Measurements from ENCODE around the gene KAZN.

The KAZN gene

DNA sequence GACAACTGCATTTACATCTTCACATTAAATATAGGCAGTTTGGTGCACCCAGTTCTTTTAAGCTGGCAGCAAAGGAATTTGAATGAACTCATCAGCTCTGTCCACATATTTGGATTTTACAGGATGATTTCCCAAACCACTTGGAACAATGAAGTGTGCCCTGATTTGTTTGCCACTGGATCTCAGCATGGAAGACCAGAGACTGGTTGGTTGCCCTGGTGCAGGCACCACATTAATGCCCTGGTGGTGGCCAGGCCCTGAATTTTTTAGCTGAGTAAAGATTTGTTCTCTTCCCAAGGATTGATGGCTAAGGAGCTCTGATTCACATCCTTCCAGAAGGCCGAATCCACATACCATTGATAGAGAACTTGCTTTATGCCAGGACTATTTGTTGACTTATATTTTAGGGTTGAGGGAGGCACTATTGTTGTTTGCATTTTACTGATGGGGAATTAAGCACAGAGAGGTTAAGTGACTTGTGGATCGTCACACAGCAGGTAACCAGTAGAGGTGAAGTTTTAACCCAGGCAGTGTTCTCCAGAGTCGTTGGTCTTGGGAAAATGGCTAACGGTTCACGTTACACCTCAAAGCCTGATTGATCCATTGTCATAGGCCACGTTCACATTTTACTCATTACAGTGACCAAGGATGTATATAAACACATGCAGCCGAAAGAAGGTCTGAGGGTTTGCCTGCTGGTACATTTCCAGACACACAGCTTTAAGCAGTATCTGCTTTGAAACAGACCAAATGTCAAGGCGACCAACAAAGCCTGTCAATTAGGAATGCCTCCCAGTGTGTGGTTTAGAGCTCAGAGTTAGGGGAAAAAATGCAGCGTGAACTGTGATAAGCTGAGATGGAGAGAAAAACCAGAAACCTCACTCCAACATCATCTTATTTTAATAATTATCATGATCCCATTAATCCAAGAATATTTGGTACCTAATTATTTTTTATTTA is 50.7 kb downstream of the KAZN start:
- no peak for DNase-seq (ENCODE audit: insufficient read length, low spot score)
- no peak for FAIRE-seq
- TF ChIP-seq, protein P1, sequence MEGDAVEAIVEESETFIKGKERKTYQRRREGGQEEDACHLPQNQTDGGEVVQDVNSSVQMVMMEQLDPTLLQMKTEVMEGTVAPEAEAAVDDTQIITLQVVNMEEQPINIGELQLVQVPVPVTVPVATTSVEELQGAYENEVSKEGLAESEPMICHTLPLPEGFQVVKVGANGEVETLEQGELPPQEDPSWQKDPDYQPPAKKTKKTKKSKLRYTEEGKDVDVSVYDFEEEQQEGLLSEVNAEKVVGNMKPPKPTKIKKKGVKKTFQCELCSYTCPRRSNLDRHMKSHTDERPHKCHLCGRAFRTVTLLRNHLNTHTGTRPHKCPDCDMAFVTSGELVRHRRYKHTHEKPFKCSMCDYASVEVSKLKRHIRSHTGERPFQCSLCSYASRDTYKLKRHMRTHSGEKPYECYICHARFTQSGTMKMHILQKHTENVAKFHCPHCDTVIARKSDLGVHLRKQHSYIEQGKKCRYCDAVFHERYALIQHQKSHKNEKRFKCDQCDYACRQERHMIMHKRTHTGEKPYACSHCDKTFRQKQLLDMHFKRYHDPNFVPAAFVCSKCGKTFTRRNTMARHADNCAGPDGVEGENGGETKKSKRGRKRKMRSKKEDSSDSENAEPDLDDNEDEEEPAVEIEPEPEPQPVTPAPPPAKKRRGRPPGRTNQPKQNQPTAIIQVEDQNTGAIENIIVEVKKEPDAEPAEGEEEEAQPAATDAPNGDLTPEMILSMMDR (IDR thresholded peaks at IDR 0.05; ENCODE audit: insufficient read depth, missing control alignments), result no peak

DNA sequence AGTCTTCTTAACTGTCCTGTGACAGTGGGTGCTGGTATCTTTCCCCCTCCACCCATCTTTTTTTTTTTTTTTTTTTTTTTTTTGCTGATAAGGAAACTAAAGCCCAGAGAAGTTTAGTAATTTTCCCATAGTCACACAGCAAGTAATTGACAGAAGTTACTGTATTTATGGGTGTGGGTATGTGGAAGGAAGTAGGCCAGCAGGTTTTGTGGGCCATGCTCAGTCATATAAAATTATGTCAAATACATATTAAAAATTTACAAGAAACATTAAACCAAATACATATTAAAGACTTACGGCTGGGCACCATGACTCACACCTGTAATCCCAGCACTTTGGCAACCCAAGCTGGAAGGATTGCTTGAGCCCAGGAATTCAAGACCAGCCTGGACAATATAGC is 51.5 kb downstream of the KAZN start:
- TF ChIP-seq, protein P1 (IDR thresholded peaks at IDR 0.05; ENCODE audit: insufficient read depth, missing control alignments), result no peak
- FAIRE-seq, result no peak
- no peak for DNase-seq (ENCODE audit: insufficient read length, low spot score)

DNA sequence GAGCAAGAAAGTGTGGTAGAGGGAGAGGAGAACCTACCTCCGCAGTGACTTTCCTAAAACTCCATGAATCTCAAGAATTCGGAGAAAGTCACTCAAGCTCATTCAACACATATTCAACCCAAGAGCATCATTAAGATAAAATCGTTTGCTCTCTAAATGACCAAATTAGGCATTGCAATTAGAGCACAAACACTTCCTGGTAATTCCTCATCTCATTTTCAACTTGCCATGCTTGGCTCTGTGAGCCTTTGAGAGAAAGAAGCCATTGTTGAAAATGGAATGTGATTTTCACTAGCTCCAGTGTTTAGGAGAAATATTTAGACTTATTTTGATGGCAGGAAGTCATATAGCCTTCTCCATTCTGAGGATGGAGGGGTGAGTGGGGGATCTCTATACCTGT is 52.5 kb downstream of the KAZN start:
- DNase-seq (ENCODE audit: insufficient read length, low spot score) (no peak), FAIRE-seq (no peak)
- TF ChIP-seq, protein P1 (IDR thresholded peaks at IDR 0.05; ENCODE audit: insufficient read depth, missing control alignments), result no peak

DNA sequence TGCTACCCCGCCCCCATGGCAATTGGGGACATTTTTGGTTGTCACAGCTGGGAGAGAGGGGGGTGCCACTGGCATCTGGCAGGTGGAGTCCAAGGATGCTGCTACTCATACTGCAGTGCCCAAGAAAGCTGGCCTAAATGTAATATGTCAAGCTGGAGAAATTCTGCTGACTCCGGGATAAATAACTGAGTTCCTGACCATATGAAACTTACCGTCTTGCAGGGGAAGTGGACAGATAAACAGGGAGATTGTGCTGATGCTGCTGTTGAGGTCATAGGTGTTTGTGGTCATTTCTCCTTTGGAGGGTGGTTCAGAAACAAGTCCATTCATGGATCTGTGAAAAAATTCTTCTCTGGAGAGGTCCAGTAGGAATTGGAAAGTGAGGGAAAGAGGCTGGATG is 54.4 kb downstream of the KAZN start:
- DNase-seq (ENCODE audit: insufficient read length, low spot score) (no peak), FAIRE-seq (no peak)
- TF ChIP-seq, protein P1 (IDR thresholded peaks at IDR 0.05; ENCODE audit: insufficient read depth, missing control alignments), result no peak

DNA sequence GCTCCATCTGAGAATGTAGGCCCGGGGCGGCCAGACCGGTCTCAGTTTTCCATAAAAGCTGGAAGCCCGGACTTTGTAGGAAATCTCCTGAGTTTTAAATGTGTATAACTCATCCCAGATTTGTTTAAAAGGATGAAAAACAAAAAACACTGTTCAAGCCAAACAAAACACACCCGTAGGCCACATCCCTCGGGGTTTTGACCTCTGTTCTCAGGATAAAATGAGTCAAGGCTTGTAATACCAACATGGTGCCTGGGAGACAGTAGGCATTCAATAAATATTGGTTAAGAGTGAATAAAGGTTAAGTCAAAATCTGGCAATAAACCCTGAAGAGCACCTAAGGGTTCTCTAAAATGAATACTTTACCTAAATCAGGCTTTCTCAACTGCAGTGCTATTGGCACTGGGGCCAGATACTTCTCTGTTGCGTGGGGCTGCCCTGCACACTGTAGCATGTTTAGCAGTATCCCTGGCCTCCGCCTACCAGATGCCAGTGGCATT is 55.0 kb downstream of the KAZN start:
- DNase-seq (ENCODE audit: insufficient read length, low spot score), result no peak
- no peak for FAIRE-seq
- TF ChIP-seq, protein P1 (IDR thresholded peaks at IDR 0.05; ENCODE audit: insufficient read depth, missing control alignments), result no peak

DNA sequence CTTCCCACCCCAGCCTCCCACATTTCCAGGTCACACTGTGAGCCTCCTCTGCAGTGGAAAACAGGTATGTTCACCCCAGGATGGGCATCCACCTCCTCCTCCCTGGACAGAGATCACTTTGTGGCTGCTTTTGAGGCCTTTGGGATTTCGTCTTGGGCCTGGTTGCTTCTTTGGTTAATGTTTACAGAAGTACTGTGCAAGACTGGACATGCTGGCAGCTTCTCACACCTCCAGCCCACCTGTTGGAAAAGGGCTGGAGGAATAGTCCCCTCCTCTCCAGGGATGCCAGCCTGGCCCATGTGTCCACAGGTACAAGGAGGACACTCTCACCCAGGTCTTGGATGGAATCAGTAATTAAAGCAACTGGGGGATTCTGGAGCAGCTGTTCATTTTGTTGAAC is 56.1 kb downstream of the KAZN start:
- DNase-seq (ENCODE audit: insufficient read length, low spot score), result no peak
- TF ChIP-seq, protein P1 (IDR thresholded peaks at IDR 0.05; ENCODE audit: insufficient read depth, missing control alignments), result no peak
- FAIRE-seq, result no peak

DNA sequence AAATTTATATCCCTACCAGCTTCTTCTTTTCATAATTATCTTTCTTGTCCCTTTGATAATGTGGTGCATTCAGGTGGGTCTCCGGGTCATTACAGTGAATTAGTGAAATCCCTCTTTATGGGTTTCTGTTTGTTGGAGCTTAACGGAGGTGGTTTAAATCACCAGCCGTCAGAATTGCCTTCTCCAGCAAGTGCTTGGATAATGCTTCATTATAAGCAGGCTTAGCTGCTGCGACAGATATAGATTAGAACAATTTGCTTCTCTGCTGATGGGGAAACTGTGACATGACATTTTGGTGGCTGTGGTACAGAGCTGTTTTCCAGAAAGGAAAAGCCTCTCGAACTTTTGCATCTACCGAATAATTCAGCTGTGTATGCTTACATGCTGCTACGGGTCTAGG is 56.9 kb downstream of the KAZN start:
- no peak for FAIRE-seq
- TF ChIP-seq, protein P1 (IDR thresholded peaks at IDR 0.05; ENCODE audit: insufficient read depth, missing control alignments), result no peak
- no peak for DNase-seq (ENCODE audit: insufficient read length, low spot score)
